HG03565 (cell line): ENCODE results near the gene BORCS6.
"Not testable (repeated sequence)": the region's sequence is repeated elsewhere in the genome, so short reads cannot be mapped to it uniquely, and the experiment has no call there.

Experiments used
- ATAC-seq: cut with Tn5 transposase; IDR thresholded peaks from one replicate; pipeline ENCODE4 v1.9.1; 2021; ENCODE audit warnings: mild to moderate bottlenecking, moderate library complexity; ENCODE audit not compliant: unreplicated experiment

Gene BORCS6

GRCh38 chr17:8189711-8190477 lies at the start of gene BORCS6:
BORCS6 (minus strand) TSS chr17:8190180; CDS start chr17:8190140, 40 bp downstream.
- ATAC-seq, result peak; percentile 35

- ATAC-seq, result no peak
These were observed 47.9 kb upstream of the BORCS6 start for GRCh38 chr17:8237886-8238285.

DNA sequence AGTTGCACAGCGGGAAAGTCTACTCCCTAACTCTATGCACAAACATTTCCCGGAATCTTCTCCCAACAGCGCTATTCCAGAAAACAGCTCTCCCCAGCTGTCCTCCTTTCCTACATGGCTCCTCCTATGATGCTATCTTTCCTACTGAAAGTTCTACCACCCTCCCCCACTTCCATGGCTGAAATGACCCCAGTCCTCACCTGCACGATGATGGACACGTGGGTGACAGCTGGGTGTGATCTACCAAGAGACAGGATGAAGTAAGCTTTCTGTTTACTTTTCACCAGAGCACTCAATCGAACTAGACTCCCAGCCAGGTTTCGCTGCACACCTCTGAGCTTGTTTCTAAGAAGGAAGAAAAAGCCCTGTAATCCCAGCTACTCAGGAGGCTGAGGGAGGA lies 47.2 kb upstream of the BORCS6 start:
- ATAC-seq, result no peak

DNA sequence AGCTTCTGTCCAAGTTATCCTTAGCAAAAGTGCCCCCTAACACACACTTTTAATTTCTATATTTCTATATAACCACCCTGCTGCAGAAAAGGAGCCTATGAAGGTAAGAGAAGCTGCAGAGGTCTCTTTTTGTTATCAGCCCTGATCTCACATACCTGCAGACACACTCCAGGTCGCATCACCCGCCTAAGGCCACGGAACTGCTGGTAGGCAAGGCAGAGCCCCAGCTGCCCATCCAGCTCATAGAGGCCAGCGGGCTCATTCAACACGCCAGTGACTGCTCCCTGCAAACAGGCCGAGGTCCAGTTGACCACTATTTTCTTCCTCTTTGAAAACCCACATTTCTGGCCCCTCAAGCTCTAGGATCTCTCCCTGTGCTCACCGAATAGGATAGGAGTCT lies 45.7 kb upstream of the BORCS6 start:
- no peak for ATAC-seq

DNA sequence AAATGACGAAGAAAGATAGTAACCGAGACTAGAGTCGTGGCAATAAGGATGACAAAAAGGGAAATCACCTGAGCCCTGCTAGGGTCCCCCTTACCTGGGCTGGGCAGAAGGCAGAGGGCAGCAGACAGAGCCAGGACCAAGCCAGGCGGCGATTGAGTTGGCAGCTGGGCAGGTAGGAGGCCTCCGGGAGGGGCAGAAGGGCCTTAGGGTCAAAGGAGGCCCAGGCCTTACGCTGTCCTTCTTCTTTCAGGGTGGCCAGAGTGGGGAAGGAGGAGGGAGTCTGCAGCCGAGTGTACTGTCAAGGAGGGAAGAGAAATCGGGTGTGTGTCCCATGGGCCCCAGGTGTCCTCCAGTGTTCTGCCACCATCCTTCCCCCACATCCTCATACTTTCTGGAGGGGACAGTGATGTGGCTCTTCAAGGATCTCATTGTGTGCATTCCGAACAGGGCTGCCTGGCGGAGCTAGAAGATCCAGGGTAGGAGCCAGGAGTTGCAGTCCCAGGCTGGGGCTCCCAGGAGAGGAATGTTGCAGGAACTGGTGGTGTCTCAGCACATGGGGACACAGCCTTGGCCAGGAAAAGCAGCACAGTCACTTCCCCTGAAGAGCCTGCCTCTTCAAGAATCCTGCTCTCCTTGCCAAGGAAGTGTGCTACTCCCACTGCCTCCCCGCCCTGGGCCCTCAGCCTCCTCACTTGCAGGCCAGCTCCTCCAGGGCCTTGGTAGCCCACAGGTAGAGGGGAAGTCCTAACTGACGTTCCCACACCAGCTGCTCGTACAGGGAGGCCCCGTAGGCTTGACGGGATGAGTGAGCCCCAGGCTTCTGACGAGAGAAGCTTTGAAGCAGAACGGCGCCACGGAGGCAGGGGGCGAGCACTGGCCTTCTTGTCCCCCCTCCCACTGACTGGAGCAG lies 44.6 kb upstream of the BORCS6 start:
- ATAC-seq, result no peak

GRCh38 chr17:8231701-8232100 lies 41.7 kb upstream of the BORCS6 start:
- no peak for ATAC-seq

DNA sequence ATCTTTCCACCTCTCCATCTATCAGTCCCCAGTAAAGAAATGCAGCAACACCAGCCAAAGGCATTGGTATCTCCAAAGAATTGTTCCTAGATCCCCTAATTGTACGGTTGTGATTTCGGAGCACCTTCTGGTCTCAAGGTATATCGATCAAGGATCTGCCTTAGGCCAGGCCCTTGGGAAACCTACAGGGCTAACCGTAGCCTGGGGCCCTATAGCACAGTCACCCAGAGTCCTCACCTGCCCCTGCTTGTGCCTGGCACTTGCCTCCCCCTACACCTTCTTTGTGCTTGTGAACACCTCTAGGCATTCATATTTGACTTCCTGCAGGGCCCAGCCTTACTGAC lies 37.2 kb upstream of the BORCS6 start:
- ATAC-seq, result no peak

DNA sequence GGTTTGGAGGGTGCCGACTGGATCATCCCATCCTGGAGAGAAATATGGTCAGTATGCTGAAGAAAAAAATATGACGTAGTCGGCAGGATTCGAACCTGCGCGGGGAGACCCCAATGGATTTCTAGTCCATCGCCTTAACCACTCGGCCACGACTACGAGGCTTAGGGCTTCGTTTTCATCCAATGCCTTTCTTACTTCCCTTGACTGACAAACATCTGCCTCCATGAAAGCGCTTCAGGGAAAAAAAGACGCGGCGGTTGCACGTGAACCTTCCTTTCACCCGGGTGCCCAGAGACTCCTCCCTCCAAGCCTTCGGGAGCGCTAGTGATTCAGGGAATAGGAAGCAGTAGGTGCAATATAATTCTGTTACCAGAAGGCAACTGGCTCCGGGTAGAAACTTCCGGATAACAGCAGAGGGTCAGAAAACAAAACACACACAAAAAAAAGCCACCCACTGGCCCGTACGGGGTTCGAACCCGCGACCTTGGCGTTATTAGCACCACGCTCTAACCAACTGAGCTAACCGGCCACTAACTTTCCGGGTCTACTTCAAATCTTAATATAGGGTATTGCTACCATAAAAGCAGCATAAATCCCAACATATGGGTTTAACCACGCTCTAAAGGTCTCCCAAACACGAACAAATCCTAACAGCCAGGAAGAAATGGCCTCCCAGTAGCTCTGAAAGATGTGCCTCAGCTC lies 36.7 kb upstream of the BORCS6 start:
- ATAC-seq, result no peak

DNA sequence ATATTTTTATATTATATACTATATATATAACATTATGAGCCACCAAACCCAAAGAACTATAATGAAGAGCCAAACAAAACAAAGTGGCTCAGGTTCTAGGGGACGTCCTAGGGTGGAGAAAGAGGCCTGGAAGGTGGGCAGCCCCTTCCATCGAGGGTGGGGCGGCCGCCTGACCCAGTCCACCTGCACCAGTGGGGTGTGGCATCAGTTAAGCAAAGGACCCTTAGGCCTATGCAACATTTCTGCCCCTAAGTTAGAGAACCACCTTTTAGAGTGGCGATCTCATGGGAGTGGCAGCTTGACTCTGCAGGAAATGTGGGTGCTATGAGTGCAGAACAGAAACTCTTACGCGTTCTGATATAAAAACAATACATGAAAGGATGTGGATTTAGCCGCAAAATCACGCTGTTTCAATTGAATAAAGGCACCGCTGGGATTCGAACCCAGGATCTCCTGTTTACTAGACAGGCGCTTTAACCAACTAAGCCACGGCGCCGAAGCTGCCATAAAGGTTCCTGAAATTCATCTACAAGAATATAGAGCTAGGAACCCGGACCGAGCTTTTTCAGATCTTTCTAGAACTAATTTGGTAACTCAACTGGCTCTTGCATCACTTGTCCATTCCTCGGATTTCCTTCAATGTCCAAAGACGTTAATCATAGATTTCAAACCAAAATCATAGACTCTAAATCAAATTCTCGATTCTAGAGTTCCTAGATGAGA lies 36.0 kb upstream of the BORCS6 start:
- ATAC-seq, result no peak

GRCh38 chr17:8224891-8225812 lies 35.2 kb upstream of the BORCS6 start:
- ATAC-seq, result no peak

GRCh38 chr17:8223356-8224126 lies 33.6 kb upstream of the BORCS6 start:
- no peak for ATAC-seq

DNA sequence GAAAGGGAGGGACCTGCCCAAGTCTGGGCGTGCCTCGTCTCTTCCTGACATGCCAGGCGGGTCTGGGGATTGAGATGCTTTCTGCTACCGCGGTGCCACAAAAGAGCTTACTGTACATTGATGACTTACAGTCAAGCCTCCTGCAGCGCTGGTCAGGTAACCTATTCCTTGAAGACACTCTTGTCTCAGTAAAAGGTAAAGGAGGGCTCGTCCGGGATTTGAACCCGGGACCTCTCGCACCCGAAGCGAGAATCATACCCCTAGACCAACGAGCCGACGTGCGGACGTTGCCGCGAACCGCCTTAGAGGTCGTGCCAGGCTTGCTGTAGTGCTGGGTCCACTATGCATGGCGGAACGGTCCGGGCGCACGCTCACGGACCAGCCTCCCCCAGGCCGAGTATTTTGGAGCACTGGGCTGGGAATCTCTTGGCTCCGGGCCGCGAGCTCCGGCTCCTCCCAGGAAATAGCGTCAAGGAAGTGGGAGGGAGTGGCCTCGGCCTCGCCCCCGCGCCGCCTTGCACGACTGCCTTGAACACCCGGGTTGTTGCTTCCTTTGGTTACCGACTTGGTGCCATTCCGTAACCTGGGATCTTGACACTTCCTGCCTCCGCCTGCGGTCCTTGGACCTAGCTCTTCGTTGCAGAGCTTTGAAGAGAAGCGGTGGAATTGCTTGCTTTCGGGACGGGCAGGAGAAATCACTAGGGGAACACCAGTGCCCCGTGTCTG lies 32.8 kb upstream of the BORCS6 start:
- ATAC-seq, result peak; percentile 27

DNA sequence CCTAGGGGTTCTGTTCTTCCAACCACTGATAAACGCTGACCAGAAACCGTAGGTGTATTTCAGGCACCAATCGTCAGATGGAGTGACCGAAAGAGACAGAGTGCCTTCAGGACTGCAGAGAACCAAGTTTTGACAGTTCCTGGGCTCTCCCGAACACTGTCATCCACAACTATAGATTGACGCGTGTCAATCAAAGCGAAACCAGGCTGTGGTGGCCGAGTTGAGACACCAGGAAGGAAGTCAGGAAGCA lies 32.3 kb upstream of the BORCS6 start:
- no peak for ATAC-seq

- ATAC-seq, result peak; percentile 34
These were observed 31.8 kb upstream of the BORCS6 start for GRCh38 chr17:8221663-8222379.

DNA sequence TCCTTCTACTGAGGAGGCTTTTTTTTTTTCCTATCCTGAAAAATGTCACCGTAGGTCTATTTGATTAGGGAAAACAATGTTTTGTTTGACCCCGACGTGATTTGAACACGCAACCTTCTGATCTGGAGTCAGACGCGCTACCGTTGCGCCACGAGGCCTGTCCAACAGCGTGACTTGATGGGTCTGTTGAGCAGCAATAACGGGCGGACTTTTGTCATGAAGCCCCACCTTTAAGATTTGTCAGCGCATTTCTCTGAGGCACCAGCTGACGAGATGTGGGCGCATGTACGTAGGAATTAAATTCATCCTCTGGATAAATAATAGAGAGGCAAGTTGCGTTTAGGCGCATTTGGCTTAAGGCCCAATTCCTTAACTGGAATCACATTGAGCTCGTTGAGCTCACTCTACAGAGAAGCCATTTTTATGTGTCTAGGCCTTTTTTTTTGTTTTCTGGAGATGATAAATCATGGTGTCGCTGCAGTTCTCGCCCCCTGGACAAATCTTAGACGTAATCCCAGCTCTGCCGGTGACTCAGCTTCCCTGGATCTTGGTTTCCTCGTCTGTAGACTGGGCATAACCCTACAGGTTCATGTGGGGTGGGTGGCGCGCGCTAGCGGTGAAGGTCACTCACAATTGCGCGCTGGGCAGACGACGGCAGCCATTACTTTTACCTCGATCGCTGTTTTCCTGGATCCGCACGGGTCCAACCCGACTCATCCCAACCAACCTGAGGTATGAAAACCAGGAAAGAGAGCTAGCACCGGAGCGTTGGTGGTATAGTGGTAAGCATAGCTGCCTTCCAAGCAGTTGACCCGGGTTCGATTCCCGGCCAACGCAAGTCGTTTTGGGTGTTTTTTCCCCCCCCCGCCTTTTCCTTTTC lies 31.0 kb upstream of the BORCS6 start:
- ATAC-seq, result no peak

DNA sequence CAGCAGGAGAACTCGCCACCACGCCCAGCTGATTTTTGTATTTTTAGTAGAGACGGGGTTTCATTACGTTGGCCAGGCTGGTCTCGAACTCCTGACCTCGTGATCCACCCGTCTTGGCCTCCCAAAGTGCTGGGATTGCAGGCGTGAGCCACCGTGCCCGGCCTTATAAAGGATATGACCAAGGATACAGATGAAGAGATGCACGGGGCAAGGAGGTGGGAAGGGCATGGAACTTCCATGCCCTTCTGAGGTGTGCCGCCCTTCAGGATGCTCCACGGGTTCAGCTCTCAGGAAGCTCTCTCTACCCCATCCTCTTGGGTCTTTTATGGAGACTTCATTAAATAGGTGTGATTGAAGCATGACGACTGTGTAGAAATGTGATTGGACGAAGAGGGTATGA lies 24.0 kb upstream of the BORCS6 start:
- ATAC-seq, result not testable (repeated sequence)
